Adrenal gland (tissue), 12 donors: Measurements from ENCODE around the gene AHNAK. TPM values are rescaled to one million over a fixed set of nuclear protein-coding genes. Genes with fewer than 3 reads are reported as not detected.
"Not testable (repeated sequence)": the region's sequence is repeated elsewhere in the genome, so short reads cannot be mapped to it uniquely, and the experiment has no call there.

ENCODE experiments used
- DNase-seq, 7 donors: peaks; one replicate each; pipeline ENCODE4 v3.0.0-alpha.2; 2019 to 2020
- H3K27ac ChIP-seq, 5 donors: fragments of 200-600 bp; sonication (generic) in 4 of 5; 1 replicate in 3 of 5; 2 replicates in 2 of 5; pipeline versions ENCODE4 v1.5.1 to v1.8.0; 2016 to 2020; ENCODE audit warnings: mild to moderate bottlenecking in 1 of 5
- H3K27me3 ChIP-seq: fragments of 200-600 bp; 2 replicates; pipeline ENCODE4 v1.8.0; 2021
- H3K36me3 ChIP-seq, 2 donors: fragments of 200-600 bp; replicated peaks in 1 of 2; 1 replicate in 1 of 2; 2 replicates in 1 of 2; pipeline versions ENCODE4 v1.5.1 to v1.8.0; 2018 to 2022
- H3K4me1 ChIP-seq, 2 donors: fragments of 200-600 bp; replicated peaks in 1 of 2; 1 replicate in 1 of 2; 2 replicates in 1 of 2; pipeline versions ENCODE4 v1.5.1 to v1.8.0; 2018 to 2021
- H3K4me3 ChIP-seq, 4 donors: fragments of 200-600 bp; sonication (generic) in 3 of 4; one replicate each; pipeline ENCODE4 v1.5.1; 2016 to 2018
- H3K9me3 ChIP-seq, 3 donors: fragments of 200-600 bp; sonication (generic) in 1 of 3; replicated peaks in 1 of 3; 1 replicate in 2 of 3; 2 replicates in 1 of 3; pipeline versions ENCODE4 v1.5.1 to v1.8.0; 2016 to 2021
- CTCF ChIP-seq, 6 experiments: fragments of 450-650 bp in 4 of 6; fragments of 200-600 bp in 2 of 6; sonication (generic) in 1 of 6; IDR thresholded peaks; 1 replicate in 5 of 6; 2 replicates in 1 of 6; pipeline versions ENCODE4 v1.5.1 to v1.8.0; 2016 to 2021; ENCODE audit warnings: antibody characterized with exemption in 6 of 6, mild to moderate bottlenecking in 2 of 6, moderate library complexity in 1 of 6
- POLR2A ChIP-seq, 2 donors: fragments of 450-650 bp; IDR thresholded peaks; one replicate each; pipeline ENCODE4 v1.6.1; 2017; ENCODE audit warnings: antibody characterized with exemption in 2 of 2, mild to moderate bottlenecking in 2 of 2, moderate library complexity in 1 of 2
- WGBS, 4 donors: extraction: QIAGEN DNeasy Blood & Tissue Kit in 2 of 4; methylation state at CpG; one replicate each; pipeline versions ENCODE4 v1.1.5 to v1.1.7; 2013 to 2017; 5-methylcytosine and 5-hydroxymethylcytosine counted together
- intact Hi-C, 2 donors: fragments of 100-400 bp; cut with DNase I; formaldehyde crosslinking; loops; one replicate each; pipeline versions ENCODE4 v1.14.1 to v1.15.0; 2022 to 2023
- polyA plus RNA-seq, 3 donors: library from polyadenylated mRNA; stranded (reverse); fragments of 200-250 nt in 2 of 3; fragments of 350-450 nt in 1 of 3; fragmentation: Illumina TruSeq in 1 of 3; extraction: RNeasy Lipid Tissue Mini Kit (QIAGEN cat#74804) in 1 of 3; gene quantifications; one replicate each; pipeline ENCODE4 v1.2.3, GENCODE V29; 2013 to 2014
- total RNA-seq, 9 donors: library from RNA; depleted of rRNA in 4 of 9; stranded (reverse); fragments of >200 nt in 4 of 9; fragments of 120-200 nt in 1 of 9; fragmentation: NEBNext Ultra II Directional in 1 of 9; extraction: Animal tissue kit (Norgen Biotek cat#: 25700) in 1 of 9; gene quantifications; one replicate each; pipeline versions ENCODE4 v1.1.0 to v1.2.4, GENCODE V29; 2013 to 2023
- donor health status: healthy with polysubstance abuse.
- donor health status: Bipolar disorder and iron deficiency.
- donor health status: DM: yes; HTN: yes; CAD: no.
- donor health status: DM: no; HTN: no; CAD: no.
- donor health status: DM: no; HTN: no; CAD: no.
- donor health status: DM: yes; HTN: yes; CAD: no.

The AHNAK gene
- total and polyA plus RNA-seq, 12 donors, result 32.0 to 307 (median 175) TPM

- Histone ChIP-seq H3K27ac (no peak overlapping the region), H3K4me1 (no peaks in the 10 kb centered on the region), H3K27me3 (no peaks in the 10 kb centered on the region), H3K36me3 (no peaks in the 10 kb centered on the region), H3K4me3 (no peak overlapping the region), H3K9me3 (no peaks in the 10 kb centered on the region)
- intact Hi-C loops, result no loop called here
- TF ChIP-seq CTCF (IDR thresholded peaks at IDR 0.05) (no peak), POLR2A (IDR thresholded peaks at IDR 0.05) (no peak)
- WGBS, 4 donors, result 84 to 89% (median 85%) methylated on average over 11 of the region's 11 CpGs
- DNase-seq, result no peak
These were observed 93.7 kb downstream of the AHNAK start for GRCh38 chr11:62452839-62453468.

GRCh38 chr11:62452261-62452660, 94.3 kb downstream of the AHNAK start:
- intact Hi-C loops, result no loop called here
- Histone ChIP-seq H3K36me3 (no peaks in the 10 kb centered on the region), H3K27me3 (no peaks in the 10 kb centered on the region), H3K27ac (no peak overlapping the region), H3K4me1 (no peaks in the 10 kb centered on the region), H3K9me3 (no peaks in the 10 kb centered on the region), H3K4me3 (no peak overlapping the region)
- TF ChIP-seq POLR2A (IDR thresholded peaks at IDR 0.05) (no peak), CTCF (IDR thresholded peaks at IDR 0.05) (no peak)
- 88 to 96% (median 93%) methylated on average over 6 of the region's 6 CpGs for WGBS, 4 donors
- DNase-seq, result no peak

- WGBS, 4 donors, result 80 to 91% (median 85%) methylated on average over 8 of the region's 8 CpGs
- no peak for DNase-seq
- H3K27ac ChIP-seq, result no peak overlapping the region
- TF ChIP-seq POLR2A (IDR thresholded peaks at IDR 0.05) (no peak), CTCF (IDR thresholded peaks at IDR 0.05) (no peak)
- no peak overlapping the region for H3K4me3 ChIP-seq
- intact Hi-C loops, result no loop called here
- H3K9me3 ChIP-seq, result no peaks in the 10 kb centered on the region
- no peaks in the 10 kb centered on the region for H3K27me3 ChIP-seq
- H3K4me1 ChIP-seq, result no peaks in the 10 kb centered on the region
- no peaks in the 10 kb centered on the region for H3K36me3 ChIP-seq
These were observed 95.4 kb downstream of the AHNAK start for GRCh38 chr11:62451241-62451621.

- DNase-seq, result no peak
- Histone ChIP-seq H3K27me3 (no peaks in the 10 kb centered on the region), H3K4me3 (no peak overlapping the region), H3K36me3 (no peaks in the 10 kb centered on the region), H3K9me3 (no peaks in the 10 kb centered on the region), H3K4me1 (no peaks in the 10 kb centered on the region), H3K27ac (no peak overlapping the region)
- TF ChIP-seq POLR2A (IDR thresholded peaks at IDR 0.05), result no peak
- TF ChIP-seq CTCF (IDR thresholded peaks at IDR 0.05), result no peak
- intact Hi-C loops, result no loop called here
- WGBS, 4 donors, result 88 to 96% (median 92%) methylated on average over 15 of the region's 15 CpGs
These were observed 95.9 kb downstream of the AHNAK start for GRCh38 chr11:62450543-62451240.

- DNase-seq, H3K36me3 ChIP-seq, H3K4me1 ChIP-seq, H3K9me3 ChIP-seq, H3K4me3 ChIP-seq, H3K27ac ChIP-seq, intact Hi-C loops, H3K27me3 ChIP-seq: not testable (repeated sequence)
- 82 to 91% (median 87%) methylated on average over 7 of the region's 7 CpGs for WGBS, 4 donors
These were observed 96.7 kb downstream of the AHNAK start for GRCh38 chr11:62449912-62450311.
